ENCODE data around the gene PAX7.

PAX7 gene

GRCh38 chr1:18599704-18600103 lies 30.9 kb upstream of the PAX7 start:
- no peak overlapping the region for H3K27ac ChIP-seq (ENCODE audit: low read depth, low read length)
- H3K4me3 ChIP-seq (ENCODE audit: low read depth in 1 of 2, low read length in 2 of 2) = no peak overlapping the region
- H3K4me1 ChIP-seq (ENCODE audit: control insufficient read depth in 1 of 2, insufficient read depth in 2 of 2, low read length in 2 of 2) = no peaks in the 10 kb centered on the region
- H3K9me3 ChIP-seq (ENCODE audit: control insufficient read depth in 1 of 2, low read length in 2 of 2) = no peaks in the 10 kb centered on the region
- H3K36me3 ChIP-seq (ENCODE audit: control insufficient read depth in 1 of 2, insufficient read depth in 2 of 2, low read length in 2 of 2) = no peaks in the 10 kb centered on the region
- H3K27me3 ChIP-seq (ENCODE audit: control insufficient read depth in 1 of 2, insufficient read depth in 2 of 2, low read length in 2 of 2) = peaks cover 6 to 10% of the 10 kb centered on the region in 2 donors
- H3K9ac ChIP-seq (ENCODE audit: low read depth in 1 of 2, low read length in 2 of 2) = no peak overlapping the region

- peaks cover 4 to 6% of the 10 kb centered on the region in 2 donors for H3K27me3 ChIP-seq (ENCODE audit: control insufficient read depth in 1 of 2, insufficient read depth in 2 of 2, low read length in 2 of 2)
- no peaks in the 10 kb centered on the region for H3K9me3 ChIP-seq (ENCODE audit: control insufficient read depth in 1 of 2, low read length in 2 of 2)
- no peaks in the 10 kb centered on the region for H3K4me1 ChIP-seq (ENCODE audit: control insufficient read depth in 1 of 2, insufficient read depth in 2 of 2, low read length in 2 of 2)
- no peaks in the 10 kb centered on the region for H3K36me3 ChIP-seq (ENCODE audit: control insufficient read depth in 1 of 2, insufficient read depth in 2 of 2, low read length in 2 of 2)
- no peak overlapping the region for H3K27ac ChIP-seq (ENCODE audit: low read depth, low read length)
- no peak overlapping the region for H3K9ac ChIP-seq (ENCODE audit: low read depth in 1 of 2, low read length in 2 of 2)
- H3K4me3 ChIP-seq (ENCODE audit: low read depth in 1 of 2, low read length in 2 of 2) = no peak overlapping the region
These were observed 28.0 kb upstream of the PAX7 start for GRCh38 chr1:18602533-18603211.

GRCh38 chr1:18603212-18603852 lies 27.3 kb upstream of the PAX7 start:
- Histone ChIP-seq H3K9ac (ENCODE audit: low read depth in 1 of 2, low read length in 2 of 2) (no peak overlapping the region), H3K4me3 (ENCODE audit: low read depth in 1 of 2, low read length in 2 of 2) (no peak overlapping the region), H3K9me3 (ENCODE audit: control insufficient read depth in 1 of 2, low read length in 2 of 2) (no peaks in the 10 kb centered on the region), H3K4me1 (ENCODE audit: control insufficient read depth in 1 of 2, insufficient read depth in 2 of 2, low read length in 2 of 2) (no peaks in the 10 kb centered on the region), H3K27ac (ENCODE audit: low read depth, low read length) (no peak overlapping the region), H3K36me3 (ENCODE audit: control insufficient read depth in 1 of 2, insufficient read depth in 2 of 2, low read length in 2 of 2) (no peaks in the 10 kb centered on the region), H3K27me3 (ENCODE audit: control insufficient read depth in 1 of 2, insufficient read depth in 2 of 2, low read length in 2 of 2) (peaks cover 4 to 6% of the 10 kb centered on the region in 2 donors)

- Histone ChIP-seq H3K4me1 (ENCODE audit: control insufficient read depth in 1 of 2, insufficient read depth in 2 of 2, low read length in 2 of 2) (no peaks in the 10 kb centered on the region), H3K27ac (ENCODE audit: low read depth, low read length) (no peak overlapping the region), H3K27me3 (ENCODE audit: control insufficient read depth in 1 of 2, insufficient read depth in 2 of 2, low read length in 2 of 2) (peaks cover 0 to 4% of the 10 kb centered on the region in 2 donors), H3K9ac (ENCODE audit: low read depth in 1 of 2, low read length in 2 of 2) (no peak overlapping the region), H3K4me3 (ENCODE audit: low read depth in 1 of 2, low read length in 2 of 2) (no peak overlapping the region), H3K36me3 (ENCODE audit: control insufficient read depth in 1 of 2, insufficient read depth in 2 of 2, low read length in 2 of 2) (no peaks in the 10 kb centered on the region), H3K9me3 (ENCODE audit: control insufficient read depth in 1 of 2, low read length in 2 of 2) (no peaks in the 10 kb centered on the region)
These were observed 24.0 kb upstream of the PAX7 start for GRCh38 chr1:18606443-18607288.

GRCh38 chr1:18607289-18607760 lies 23.3 kb upstream of the PAX7 start:
- Histone ChIP-seq H3K27me3 (ENCODE audit: control insufficient read depth in 1 of 2, insufficient read depth in 2 of 2, low read length in 2 of 2) (peaks cover 0 to 9% of the 10 kb centered on the region in 2 donors), H3K4me1 (ENCODE audit: control insufficient read depth in 1 of 2, insufficient read depth in 2 of 2, low read length in 2 of 2) (no peaks in the 10 kb centered on the region), H3K9me3 (ENCODE audit: control insufficient read depth in 1 of 2, low read length in 2 of 2) (no peaks in the 10 kb centered on the region), H3K27ac (ENCODE audit: low read depth, low read length) (no peak overlapping the region), H3K36me3 (ENCODE audit: control insufficient read depth in 1 of 2, insufficient read depth in 2 of 2, low read length in 2 of 2) (no peaks in the 10 kb centered on the region), H3K4me3 (ENCODE audit: low read depth in 1 of 2, low read length in 2 of 2) (no peak overlapping the region), H3K9ac (ENCODE audit: low read depth in 1 of 2, low read length in 2 of 2) (no peak overlapping the region)

- Histone ChIP-seq H3K4me3 (ENCODE audit: low read depth in 1 of 2, low read length in 2 of 2) (no peak overlapping the region), H3K9ac (ENCODE audit: low read depth in 1 of 2, low read length in 2 of 2) (no peak overlapping the region), H3K4me1 (ENCODE audit: control insufficient read depth in 1 of 2, insufficient read depth in 2 of 2, low read length in 2 of 2) (no peaks in the 10 kb centered on the region), H3K36me3 (ENCODE audit: control insufficient read depth in 1 of 2, insufficient read depth in 2 of 2, low read length in 2 of 2) (no peaks in the 10 kb centered on the region), H3K27me3 (ENCODE audit: control insufficient read depth in 1 of 2, insufficient read depth in 2 of 2, low read length in 2 of 2) (peaks cover 0 to 9% of the 10 kb centered on the region in 2 donors), H3K9me3 (ENCODE audit: control insufficient read depth in 1 of 2, low read length in 2 of 2) (no peaks in the 10 kb centered on the region), H3K27ac (ENCODE audit: low read depth, low read length) (no peak overlapping the region)
These were observed 22.1 kb upstream of the PAX7 start for GRCh38 chr1:18608534-18608933.

- no peak overlapping the region for H3K27ac ChIP-seq (ENCODE audit: low read depth, low read length)
- H3K27me3 ChIP-seq (ENCODE audit: control insufficient read depth in 1 of 2, insufficient read depth in 2 of 2, low read length in 2 of 2) = peaks cover 0 to 9% of the 10 kb centered on the region in 2 donors
- H3K9me3 ChIP-seq (ENCODE audit: control insufficient read depth in 1 of 2, low read length in 2 of 2) = no peaks in the 10 kb centered on the region
- H3K4me3 ChIP-seq (ENCODE audit: low read depth in 1 of 2, low read length in 2 of 2) = no peak overlapping the region
- no peaks in the 10 kb centered on the region for H3K36me3 ChIP-seq (ENCODE audit: control insufficient read depth in 1 of 2, insufficient read depth in 2 of 2, low read length in 2 of 2)
- H3K4me1 ChIP-seq (ENCODE audit: control insufficient read depth in 1 of 2, insufficient read depth in 2 of 2, low read length in 2 of 2) = no peaks in the 10 kb centered on the region
- H3K9ac ChIP-seq (ENCODE audit: low read depth in 1 of 2, low read length in 2 of 2) = no peak overlapping the region
These were observed 19.3 kb upstream of the PAX7 start for GRCh38 chr1:18611311-18611710.

GRCh38 chr1:18612073-18612472 lies 18.6 kb upstream of the PAX7 start:
- peaks cover 0 to 9% of the 10 kb centered on the region in 2 donors for H3K27me3 ChIP-seq (ENCODE audit: control insufficient read depth in 1 of 2, insufficient read depth in 2 of 2, low read length in 2 of 2)
- H3K4me3 ChIP-seq (ENCODE audit: low read depth in 1 of 2, low read length in 2 of 2) = no peak overlapping the region
- no peaks in the 10 kb centered on the region for H3K9me3 ChIP-seq (ENCODE audit: control insufficient read depth in 1 of 2, low read length in 2 of 2)
- H3K9ac ChIP-seq (ENCODE audit: low read depth in 1 of 2, low read length in 2 of 2) = no peak overlapping the region
- no peaks in the 10 kb centered on the region for H3K36me3 ChIP-seq (ENCODE audit: control insufficient read depth in 1 of 2, insufficient read depth in 2 of 2, low read length in 2 of 2)
- H3K4me1 ChIP-seq (ENCODE audit: control insufficient read depth in 1 of 2, insufficient read depth in 2 of 2, low read length in 2 of 2) = no peaks in the 10 kb centered on the region
- H3K27ac ChIP-seq (ENCODE audit: low read depth, low read length) = no peak overlapping the region

- peaks cover 0 to 5% of the 10 kb centered on the region in 2 donors for H3K27me3 ChIP-seq (ENCODE audit: control insufficient read depth in 1 of 2, insufficient read depth in 2 of 2, low read length in 2 of 2)
- no peaks in the 10 kb centered on the region for H3K9me3 ChIP-seq (ENCODE audit: control insufficient read depth in 1 of 2, low read length in 2 of 2)
- H3K27ac ChIP-seq (ENCODE audit: low read depth, low read length) = no peak overlapping the region
- no peaks in the 10 kb centered on the region for H3K36me3 ChIP-seq (ENCODE audit: control insufficient read depth in 1 of 2, insufficient read depth in 2 of 2, low read length in 2 of 2)
- no peak overlapping the region for H3K4me3 ChIP-seq (ENCODE audit: low read depth in 1 of 2, low read length in 2 of 2)
- no peak overlapping the region for H3K9ac ChIP-seq (ENCODE audit: low read depth in 1 of 2, low read length in 2 of 2)
- no peaks in the 10 kb centered on the region for H3K4me1 ChIP-seq (ENCODE audit: control insufficient read depth in 1 of 2, insufficient read depth in 2 of 2, low read length in 2 of 2)
These were observed 16.4 kb upstream of the PAX7 start for GRCh38 chr1:18614069-18614735.

Measured in duodenal mucosa (tissue), 2 donors.